ENCODE measurements around the gene EIF4G2. TPM values are rescaled to one million over a fixed set of nuclear protein-coding genes. Genes with fewer than 3 reads are reported as not detected.

EIF4G2 gene
- total RNA-seq: 513 and 578 TPM in 2 replicates

DNA sequence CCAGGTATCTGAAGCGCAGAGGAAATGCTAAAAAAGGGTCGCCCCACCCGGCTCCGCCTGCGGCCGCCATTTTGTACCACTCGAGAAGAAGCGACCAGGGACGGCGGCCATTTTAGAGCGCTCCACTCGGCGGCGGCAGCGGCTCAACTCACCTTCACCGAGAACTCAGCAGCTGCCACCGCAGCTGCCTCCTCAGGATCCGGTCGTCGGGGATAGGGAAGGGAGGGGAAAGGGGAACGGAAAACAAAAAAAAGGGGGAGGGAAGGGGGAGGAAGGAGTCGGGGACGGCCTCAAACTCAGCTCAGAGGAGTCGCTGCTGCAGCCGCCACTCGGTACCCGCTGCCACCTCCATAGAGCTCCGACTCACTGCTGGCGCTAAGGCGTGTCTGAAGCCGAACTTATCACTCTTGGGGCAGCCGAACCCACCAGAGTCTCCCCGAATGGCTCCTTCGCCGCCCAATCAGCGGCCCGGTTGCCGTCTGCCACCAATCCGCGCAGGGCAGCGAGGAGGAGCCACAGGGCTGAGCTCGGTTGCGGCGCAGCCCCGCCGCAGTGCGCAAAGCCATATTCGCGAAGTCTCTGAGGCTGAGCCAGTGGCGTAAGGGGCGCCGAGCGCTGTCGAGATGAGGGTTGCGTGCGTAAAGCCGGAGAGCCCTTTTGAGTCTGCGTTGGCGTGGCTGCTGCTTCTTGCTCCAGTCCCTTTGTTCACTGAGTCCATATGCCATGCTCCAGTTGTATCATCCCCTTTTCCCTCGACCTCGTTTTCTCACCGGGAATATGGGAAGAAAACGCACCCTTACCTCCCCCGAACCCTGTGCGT is at the start of gene EIF4G2:
EIF4G2 (minus strand) TSS at position 374 of the 820 bp plus-strand sequence.

GRCh38 chr11:10857709-10858438 is 49.1 kb upstream of the EIF4G2 start, which contains the start of gene ZBED5:
TSS of gene ZBED5 (minus strand) at chr11:10858053. CDS start at chr11:10854945, 3,108 bp downstream.

DNA sequence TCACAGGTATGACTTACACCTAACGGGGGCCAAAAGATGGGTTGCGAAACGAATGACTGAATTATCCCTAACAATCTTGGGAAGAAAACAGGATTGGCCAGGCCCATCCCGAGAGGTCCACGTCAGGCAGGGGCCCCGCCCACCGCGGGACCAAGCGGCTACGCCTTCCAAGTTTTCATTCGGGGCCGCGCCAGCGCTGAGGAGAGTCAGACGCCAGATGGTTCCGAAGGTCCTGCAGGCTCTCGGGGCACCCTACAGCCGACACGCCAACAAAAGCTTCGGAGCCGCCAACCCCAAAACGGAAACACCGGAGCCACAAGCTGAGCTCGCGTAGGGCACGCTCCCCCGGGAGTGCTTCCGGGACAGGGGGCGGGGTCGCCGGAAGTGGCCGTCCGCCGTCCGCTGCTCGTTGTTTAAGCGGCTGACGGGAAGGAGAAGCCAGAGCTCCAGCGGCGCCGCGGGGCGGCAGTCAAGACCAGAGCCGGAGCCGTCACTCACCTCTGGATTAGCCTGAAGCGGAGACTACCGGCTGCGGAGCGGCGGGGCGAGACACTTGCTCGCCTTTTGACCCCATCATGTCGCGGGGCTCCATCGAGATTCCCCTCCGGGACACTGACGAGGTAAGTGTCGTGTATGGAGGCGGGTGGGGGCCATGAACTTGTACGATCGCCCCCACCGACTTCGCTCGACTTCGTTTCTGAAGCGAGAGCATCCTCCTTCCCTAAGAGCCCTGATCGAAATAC is 57.7 kb downstream of the EIF4G2 start, which contains the start of gene CTR9:
CTR9 (plus strand) TSS at position 409 of the 743 bp plus-strand sequence; CDS start at position 576, 167 bp downstream.

Other genes starting within 250 kb of the EIF4G2 start
- not detected in 2 replicates for gene LYVE1, start 240.3 kb downstream of the EIF4G2 start, total RNA-seq
- 0.86 and 0.89 TPM in 2 replicates for gene IRAG1, start 115.2 kb downstream of the EIF4G2 start, total RNA-seq
- gene CTR9, start 57.7 kb downstream of the EIF4G2 start, total RNA-seq: 18.7 and 23.9 TPM in 2 replicates
- 21.6 and 21.8 TPM in 2 replicates for gene ZBED5, start 49.1 kb upstream of the EIF4G2 start, total RNA-seq

Measured in myometrial cell (primary cell).